ENCODE data around the gene PROC.
A peak's percentile ranks its signal among the peaks of the same experiment; 100 is the strongest.

The PROC gene

GRCh38 chr2:127414638-127415592 lies 3.3 kb upstream of the PROC start:
- no peak for DNase-seq

- peak; percentile 80 to 87 for DNase-seq
Observed at GRCh38 chr2:127415593-127416505, 2.4 kb upstream of the PROC start.

DNA sequence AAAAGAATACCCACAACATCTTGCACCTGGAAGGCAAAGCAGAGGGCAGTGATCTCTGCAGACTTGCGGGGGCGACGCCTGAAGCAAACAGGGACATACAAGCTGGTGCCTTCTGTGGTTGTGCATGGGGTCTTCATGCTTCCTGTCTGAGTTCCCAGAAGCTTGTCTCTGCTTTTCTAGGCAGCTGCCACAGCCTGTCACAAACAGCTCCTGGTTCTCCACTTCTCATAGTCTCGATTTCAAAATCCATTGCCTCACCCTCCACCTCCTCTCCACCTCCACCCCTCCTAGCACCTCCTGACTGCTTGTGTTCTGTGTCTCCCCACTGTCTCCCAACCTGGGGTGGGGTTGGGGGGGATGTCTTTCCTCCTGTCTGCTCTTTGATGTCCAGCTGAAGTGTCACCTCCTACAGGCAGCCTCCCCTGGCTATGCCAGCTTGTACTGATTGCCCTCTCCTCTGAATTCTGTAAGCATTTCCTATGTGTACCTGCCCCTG lies 1.7 kb upstream of the PROC start:
- no peak for DNase-seq

DNA sequence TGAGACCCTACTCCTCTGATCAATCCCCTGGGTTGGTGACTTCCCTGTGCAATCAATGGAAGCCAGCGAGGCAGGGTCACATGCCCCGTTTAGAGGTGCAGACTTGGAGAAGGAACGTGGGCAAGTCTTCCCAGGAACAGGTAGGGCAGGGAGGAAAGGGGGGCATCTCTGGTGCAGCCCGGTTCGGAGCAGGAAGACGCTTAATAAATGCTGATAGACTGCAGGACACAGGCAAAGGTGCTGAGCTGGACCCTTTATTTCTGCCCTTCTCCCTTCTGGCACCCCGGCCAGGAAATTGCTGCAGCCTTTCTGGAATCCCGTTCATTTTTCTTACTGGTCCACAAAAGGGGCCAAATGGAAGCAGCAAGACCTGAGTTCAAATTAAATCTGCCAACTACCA lies 821 bp upstream of the PROC start:
- DNase-seq = no peak

GRCh38 chr2:127419112-127419430 lies 844 bp downstream of the PROC start:
- DNase-seq = no peak

DNA sequence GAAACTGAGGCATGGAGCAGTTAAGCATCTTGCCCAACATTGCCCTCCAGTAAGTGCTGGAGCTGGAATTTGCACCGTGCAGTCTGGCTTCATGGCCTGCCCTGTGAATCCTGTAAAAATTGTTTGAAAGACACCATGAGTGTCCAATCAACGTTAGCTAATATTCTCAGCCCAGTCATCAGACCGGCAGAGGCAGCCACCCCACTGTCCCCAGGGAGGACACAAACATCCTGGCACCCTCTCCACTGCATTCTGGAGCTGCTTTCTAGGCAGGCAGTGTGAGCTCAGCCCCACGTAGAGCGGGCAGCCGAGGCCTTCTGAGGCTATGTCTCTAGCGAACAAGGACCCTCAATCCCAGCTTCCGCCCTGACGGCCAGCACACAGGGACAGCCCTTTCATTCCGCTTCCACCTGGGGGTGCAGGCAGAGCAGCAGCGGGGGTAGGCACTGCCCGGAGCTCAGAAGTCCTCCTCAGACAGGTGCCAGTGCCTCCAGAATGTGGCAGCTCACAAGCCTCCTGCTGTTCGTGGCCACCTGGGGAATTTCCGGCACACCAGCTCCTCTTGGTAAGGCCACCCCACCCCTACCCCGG lies 1.3 kb downstream of the PROC start:
- DNase-seq = no peak

- no peak for DNase-seq
Observed at GRCh38 chr2:127420039-127420864, 2.0 kb downstream of the PROC start.

DNA sequence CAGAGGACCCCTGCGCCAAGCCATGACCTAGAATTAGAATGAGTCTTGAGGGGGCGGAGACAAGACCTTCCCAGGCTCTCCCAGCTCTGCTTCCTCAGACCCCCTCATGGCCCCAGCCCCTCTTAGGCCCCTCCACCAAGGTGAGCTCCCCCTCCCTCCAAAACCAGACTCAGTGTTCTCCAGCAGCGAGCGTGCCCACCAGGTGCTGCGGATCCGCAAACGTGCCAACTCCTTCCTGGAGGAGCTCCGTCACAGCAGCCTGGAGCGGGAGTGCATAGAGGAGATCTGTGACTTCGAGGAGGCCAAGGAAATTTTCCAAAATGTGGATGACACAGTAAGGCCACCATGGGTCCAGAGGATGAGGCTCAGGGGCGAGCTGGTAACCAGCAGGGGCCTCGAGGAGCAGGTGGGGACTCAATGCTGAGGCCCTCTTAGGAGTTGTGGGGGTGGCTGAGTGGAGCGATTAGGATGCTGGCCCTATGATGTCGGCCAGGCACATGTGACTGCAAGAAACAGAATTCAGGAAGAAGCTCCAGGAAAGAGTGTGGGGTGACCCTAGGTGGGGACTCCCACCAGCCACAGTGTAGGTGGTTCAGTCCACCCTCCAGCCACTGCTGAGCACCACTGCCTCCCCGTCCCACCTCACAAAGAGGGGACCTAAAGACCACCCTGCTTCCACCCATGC lies 3.0 kb downstream of the PROC start:
- DNase-seq = no peak

GRCh38 chr2:127421871-127422558 lies 3.8 kb downstream of the PROC start:
- no peak for DNase-seq

- DNase-seq = no peak
Observed at GRCh38 chr2:127422559-127423477, 4.6 kb downstream of the PROC start.

GRCh38 chr2:127423478-127423843 lies 5.2 kb downstream of the PROC start:
- no peak for DNase-seq

DNA sequence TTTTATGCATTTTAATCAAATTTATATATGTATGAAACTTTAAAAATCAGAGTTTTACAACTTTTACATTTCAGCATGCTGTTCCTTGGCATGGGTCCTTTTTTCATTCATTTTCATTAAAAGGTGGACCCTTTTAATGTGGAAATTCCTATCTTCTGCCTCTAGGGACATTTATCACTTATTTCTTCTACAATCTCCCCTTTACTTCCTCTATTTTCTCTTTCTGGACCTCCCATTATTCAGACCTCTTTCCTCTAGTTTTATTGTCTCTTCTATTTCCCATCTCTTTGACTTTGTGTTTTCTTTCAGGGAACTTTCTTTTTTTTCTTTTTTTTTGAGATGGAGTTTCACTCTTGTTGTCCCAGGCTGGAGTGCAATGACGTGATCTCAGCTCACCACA lies 5.7 kb downstream of the PROC start:
- no peak for DNase-seq

DNA sequence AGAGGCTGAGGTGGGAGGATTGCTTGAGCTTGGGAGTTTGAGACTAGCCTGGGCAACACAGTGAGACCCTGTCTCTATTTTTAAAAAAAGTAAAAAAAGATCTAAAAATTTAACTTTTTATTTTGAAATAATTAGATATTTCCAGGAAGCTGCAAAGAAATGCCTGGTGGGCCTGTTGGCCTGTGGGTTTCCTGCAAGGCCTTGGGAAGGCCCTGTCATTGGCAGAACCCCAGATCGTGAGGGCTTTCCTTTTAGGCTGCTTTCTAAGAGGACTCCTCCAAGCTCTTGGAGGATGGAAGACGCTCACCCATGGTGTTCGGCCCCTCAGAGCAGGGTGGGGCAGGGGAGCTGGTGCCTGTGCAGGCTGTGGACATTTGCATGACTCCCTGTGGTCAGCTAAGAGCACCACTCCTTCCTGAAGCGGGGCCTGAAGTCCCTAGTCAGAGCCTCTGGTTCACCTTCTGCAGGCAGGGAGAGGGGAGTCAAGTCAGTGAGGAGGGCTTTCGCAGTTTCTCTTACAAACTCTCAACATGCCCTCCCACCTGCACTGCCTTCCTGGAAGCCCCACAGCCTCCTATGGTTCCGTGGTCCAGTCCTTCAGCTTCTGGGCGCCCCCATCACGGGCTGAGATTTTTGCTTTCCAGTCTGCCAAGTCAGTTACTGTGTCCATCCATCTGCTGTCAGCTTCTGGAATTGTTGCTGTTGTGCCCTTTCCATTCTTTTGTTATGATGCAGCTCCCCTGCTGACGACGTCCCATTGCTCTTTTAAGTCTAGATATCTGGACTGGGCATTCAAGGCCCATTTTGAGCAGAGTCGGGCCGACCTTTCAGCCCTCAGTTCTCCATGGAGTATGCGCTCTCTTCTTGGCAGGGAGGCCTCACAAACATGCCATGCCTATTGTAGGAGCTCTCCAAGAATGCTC lies 6.6 kb downstream of the PROC start:
- DNase-seq = no peak

- DNase-seq = no peak
Observed at GRCh38 chr2:127425540-127426490, 7.6 kb downstream of the PROC start.

GRCh38 chr2:127426501-127427354 lies 8.5 kb downstream of the PROC start:
- DNase-seq = no peak

DNA sequence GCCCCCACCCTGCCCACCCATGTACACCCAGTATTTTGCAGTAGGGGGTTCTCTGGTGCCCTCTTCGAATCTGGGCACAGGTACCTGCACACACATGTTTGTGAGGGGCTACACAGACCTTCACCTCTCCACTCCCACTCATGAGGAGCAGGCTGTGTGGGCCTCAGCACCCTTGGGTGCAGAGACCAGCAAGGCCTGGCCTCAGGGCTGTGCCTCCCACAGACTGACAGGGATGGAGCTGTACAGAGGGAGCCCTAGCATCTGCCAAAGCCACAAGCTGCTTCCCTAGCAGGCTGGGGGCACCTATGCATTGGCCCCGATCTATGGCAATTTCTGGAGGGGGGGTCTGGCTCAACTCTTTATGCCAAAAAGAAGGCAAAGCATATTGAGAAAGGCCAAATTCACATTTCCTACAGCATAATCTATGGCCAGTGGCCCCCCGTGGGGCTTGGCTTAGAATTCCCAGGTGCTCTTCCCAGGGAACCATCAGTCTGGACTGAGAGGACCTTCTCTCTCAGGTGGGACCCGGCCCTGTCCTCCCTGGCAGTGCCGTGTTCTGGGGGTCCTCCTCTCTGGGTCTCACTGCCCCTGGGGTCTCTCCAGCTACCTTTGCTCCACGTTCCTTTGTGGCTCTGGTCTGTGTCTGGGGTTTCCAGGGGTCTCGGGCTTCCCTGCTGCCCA lies 9.3 kb downstream of the PROC start:
- no peak for DNase-seq
